Thymus (tissue), 11 donors: Measurements from ENCODE around the gene TLN1. TPM values are rescaled to one million over a fixed set of nuclear protein-coding genes. Genes with fewer than 3 reads are reported as not detected.

Experiments used
- DNase-seq, 9 donors: peaks; one replicate each; pipeline ENCODE4 v3.0.0-alpha.2; 2013; ENCODE audit warnings: low spot score in 9 of 9, low read depth in 6 of 9, missing footprints in 1 of 9
- H3K27ac ChIP-seq, 2 donors: one replicate each; pipeline ENCODE4 v1.5.1; 2013; ENCODE audit warnings: control low read depth in 1 of 2, low read depth in 1 of 2, low read length in 1 of 2, mild to moderate bottlenecking in 1 of 2, moderate library complexity in 1 of 2
- H3K27me3 ChIP-seq, 2 donors: one replicate each; pipeline ENCODE4 v1.5.1; 2013; ENCODE audit warnings: low read length in 1 of 2; ENCODE audit not compliant: control insufficient read depth in 2 of 2, insufficient read depth in 1 of 2
- H3K36me3 ChIP-seq, 2 donors: one replicate each; pipeline ENCODE4 v1.5.1; 2013; ENCODE audit warnings: low read length in 1 of 2, mild to moderate bottlenecking in 1 of 2, moderate library complexity in 1 of 2; ENCODE audit not compliant: control insufficient read depth in 2 of 2, insufficient read depth in 2 of 2
- H3K4me1 ChIP-seq, 2 donors: one replicate each; pipeline ENCODE4 v1.5.1; 2013; ENCODE audit warnings: low read length in 2 of 2; ENCODE audit not compliant: control insufficient read depth in 2 of 2, insufficient read depth in 2 of 2
- H3K4me3 ChIP-seq, 2 donors: one replicate each; pipeline ENCODE4 v1.5.1; 2013; ENCODE audit warnings: low read length in 2 of 2, control low read depth in 1 of 2, mild to moderate bottlenecking in 1 of 2
- H3K9me3 ChIP-seq, 2 donors: one replicate each; pipeline ENCODE4 v1.5.1; 2013; ENCODE audit warnings: low read length in 1 of 2, mild to moderate bottlenecking in 1 of 2; ENCODE audit not compliant: control insufficient read depth in 2 of 2, insufficient read depth in 1 of 2
- WGBS: extraction: QIAGEN DNeasy Blood & Tissue Kit; methylation state at CpG from one replicate; pipeline ENCODE4 v1.1.7; 2013; 5-methylcytosine and 5-hydroxymethylcytosine counted together
- polyA plus RNA-seq: library from polyadenylated mRNA; stranded (reverse); fragments of 200-250 nt; gene quantifications from one replicate; pipeline ENCODE4 v1.2.3, GENCODE V29; 2013
- total RNA-seq: library from RNA; stranded (reverse); fragments of 120-200 nt; gene quantifications from one replicate; pipeline ENCODE4 v1.2.4, GENCODE V29; 2013
- donor health status: healthy.

TLN1 gene
- total and polyA plus RNA-seq, 2 donors = 74.5 to 83.0 TPM

GRCh38 chr9:35717132-35717870 lies 14.7 kb downstream of the TLN1 start:
- no peaks in the 10 kb centered on the region for H3K27me3 ChIP-seq
- H3K4me3 ChIP-seq = no peak overlapping the region
- no peak overlapping the region for H3K27ac ChIP-seq
- no peaks in the 10 kb centered on the region for H3K4me1 ChIP-seq
- no peak for DNase-seq
- H3K9me3 ChIP-seq = no peaks in the 10 kb centered on the region
- peaks cover 93 to 99% of the 10 kb centered on the region in 2 donors for H3K36me3 ChIP-seq
- 98% methylated on average over 14 of the region's 14 CpGs for WGBS

GRCh38 chr9:35716230-35716629 lies 15.8 kb downstream of the TLN1 start:
- H3K27me3 ChIP-seq = no peaks in the 10 kb centered on the region
- WGBS = 98% methylated on average over 4 of the region's 4 CpGs
- no peak overlapping the region for H3K27ac ChIP-seq
- no peaks in the 10 kb centered on the region for H3K9me3 ChIP-seq
- peaks cover 93 to 99% of the 10 kb centered on the region in 2 donors for H3K36me3 ChIP-seq
- H3K4me1 ChIP-seq = no peaks in the 10 kb centered on the region
- no peak for DNase-seq
- H3K4me3 ChIP-seq = no peak overlapping the region

GRCh38 chr9:35714579-35715252 lies 17.3 kb downstream of the TLN1 start:
- no peak for DNase-seq
- 98% methylated on average over 13 of the region's 13 CpGs for WGBS
- Histone ChIP-seq H3K27me3 (no peaks in the 10 kb centered on the region), H3K27ac (no peak overlapping the region), H3K4me1 (no peaks in the 10 kb centered on the region), H3K36me3 (peaks cover 92 to 97% of the 10 kb centered on the region in 2 donors), H3K4me3 (no peak overlapping the region), H3K9me3 (no peaks in the 10 kb centered on the region)

GRCh38 chr9:35714123-35714522 lies 17.9 kb downstream of the TLN1 start:
- DNase-seq = no peak
- H3K4me3 ChIP-seq = no peak overlapping the region
- 98% methylated on average over 6 of the region's 6 CpGs for WGBS
- no peaks in the 10 kb centered on the region for H3K9me3 ChIP-seq
- no peaks in the 10 kb centered on the region for H3K4me1 ChIP-seq
- peaks cover 87 to 94% of the 10 kb centered on the region in 2 donors for H3K36me3 ChIP-seq
- H3K27me3 ChIP-seq = no peaks in the 10 kb centered on the region
- no peak overlapping the region for H3K27ac ChIP-seq

- no peak overlapping the region for H3K4me3 ChIP-seq
- 98% methylated on average over 3 of the region's 3 CpGs for WGBS
- DNase-seq = no peak
- H3K9me3 ChIP-seq = no peaks in the 10 kb centered on the region
- no peak overlapping the region for H3K27ac ChIP-seq
- H3K36me3 ChIP-seq = peaks cover 86 to 94% of the 10 kb centered on the region in 2 donors
- H3K4me1 ChIP-seq = no peaks in the 10 kb centered on the region
- H3K27me3 ChIP-seq = no peaks in the 10 kb centered on the region
Measured at GRCh38 chr9:35713578-35713977, 18.4 kb downstream of the TLN1 start.

- no peaks in the 10 kb centered on the region for H3K9me3 ChIP-seq
- peaks cover 86 to 94% of the 10 kb centered on the region in 2 donors for H3K36me3 ChIP-seq
- WGBS = 99% methylated on average over 11 of the region's 11 CpGs
- no peak for DNase-seq
- no peak overlapping the region for H3K27ac ChIP-seq
- no peak overlapping the region for H3K4me3 ChIP-seq
- no peaks in the 10 kb centered on the region for H3K27me3 ChIP-seq
- no peaks in the 10 kb centered on the region for H3K4me1 ChIP-seq
Measured at GRCh38 chr9:35712762-35713400, 19.1 kb downstream of the TLN1 start.

GRCh38 chr9:35711501-35712428 lies 20.2 kb downstream of the TLN1 start:
- H3K27me3 ChIP-seq = no peaks in the 10 kb centered on the region
- no peaks in the 10 kb centered on the region for H3K4me1 ChIP-seq
- H3K4me3 ChIP-seq = no peak overlapping the region
- no peaks in the 10 kb centered on the region for H3K9me3 ChIP-seq
- 97% methylated on average over 21 of the region's 21 CpGs for WGBS
- no peak overlapping the region for H3K27ac ChIP-seq
- no peak for DNase-seq
- H3K36me3 ChIP-seq = peaks cover 86 to 94% of the 10 kb centered on the region in 2 donors

- H3K36me3 ChIP-seq = peaks cover 86 to 94% of the 10 kb centered on the region in 2 donors
- no peak overlapping the region for H3K4me3 ChIP-seq
- no peak for DNase-seq
- 96% methylated on average over 7 of the region's 7 CpGs for WGBS
- H3K9me3 ChIP-seq = no peaks in the 10 kb centered on the region
- no peak overlapping the region for H3K27ac ChIP-seq
- no peaks in the 10 kb centered on the region for H3K27me3 ChIP-seq
- no peaks in the 10 kb centered on the region for H3K4me1 ChIP-seq
Measured at GRCh38 chr9:35710818-35711500, 21.0 kb downstream of the TLN1 start.
